ENCODE data around the gene INTS11. TPM values are rescaled to one million over a fixed set of nuclear protein-coding genes. Genes with fewer than 3 reads are reported as not detected.

INTS11 gene
- total RNA-seq, 3 donors from 2014 or later, result 89.9 to 127 (median 95.5) TPM

- no peak for TF ChIP-seq CTCF (IDR thresholded peaks at IDR 0.05)
- no peak for DNase-seq
- Histone ChIP-seq H3K4me1 (ENCODE audit: low read depth) (peaks cover 38% of the 10 kb centered on the region), H3K4me3 (no peak overlapping the region), H3K36me3 (ENCODE audit: low read depth) (peaks cover 3% of the 10 kb centered on the region), H3K9me3 (no peaks in the 10 kb centered on the region)
- intact Hi-C loops (cut with DNase I, micrococcal nuclease), result no loop called here
- ATAC-seq, result no peak
Observed at GRCh38 chr1:1328254-1328653, 3.8 kb upstream of the INTS11 start.

- Histone ChIP-seq H3K4me1 (ENCODE audit: low read depth) (peaks cover 35% of the 10 kb centered on the region), H3K9me3 (no peaks in the 10 kb centered on the region), H3K4me3 (no peak overlapping the region), H3K36me3 (ENCODE audit: low read depth) (peaks cover 3% of the 10 kb centered on the region)
- DNase-seq (no peak), ATAC-seq (no peak)
- no peak for TF ChIP-seq CTCF (IDR thresholded peaks at IDR 0.05)
- intact Hi-C loops (cut with DNase I, micrococcal nuclease), result no loop called here
Observed at GRCh38 chr1:1327291-1327690, 2.8 kb upstream of the INTS11 start.

GRCh38 chr1:1326075-1326605 lies 1.7 kb upstream of the INTS11 start:
- no peaks in the 10 kb centered on the region for H3K9me3 ChIP-seq
- no peak for ATAC-seq
- no peak for TF ChIP-seq CTCF (IDR thresholded peaks at IDR 0.05)
- H3K4me3 ChIP-seq, result no peak overlapping the region
- DNase-seq, result no peak
- intact Hi-C loops (cut with DNase I, micrococcal nuclease), result no loop called here
- H3K36me3 ChIP-seq (ENCODE audit: low read depth), result peaks cover 3% of the 10 kb centered on the region
- H3K4me1 ChIP-seq (ENCODE audit: low read depth), result peaks cover 30% of the 10 kb centered on the region

DNA sequence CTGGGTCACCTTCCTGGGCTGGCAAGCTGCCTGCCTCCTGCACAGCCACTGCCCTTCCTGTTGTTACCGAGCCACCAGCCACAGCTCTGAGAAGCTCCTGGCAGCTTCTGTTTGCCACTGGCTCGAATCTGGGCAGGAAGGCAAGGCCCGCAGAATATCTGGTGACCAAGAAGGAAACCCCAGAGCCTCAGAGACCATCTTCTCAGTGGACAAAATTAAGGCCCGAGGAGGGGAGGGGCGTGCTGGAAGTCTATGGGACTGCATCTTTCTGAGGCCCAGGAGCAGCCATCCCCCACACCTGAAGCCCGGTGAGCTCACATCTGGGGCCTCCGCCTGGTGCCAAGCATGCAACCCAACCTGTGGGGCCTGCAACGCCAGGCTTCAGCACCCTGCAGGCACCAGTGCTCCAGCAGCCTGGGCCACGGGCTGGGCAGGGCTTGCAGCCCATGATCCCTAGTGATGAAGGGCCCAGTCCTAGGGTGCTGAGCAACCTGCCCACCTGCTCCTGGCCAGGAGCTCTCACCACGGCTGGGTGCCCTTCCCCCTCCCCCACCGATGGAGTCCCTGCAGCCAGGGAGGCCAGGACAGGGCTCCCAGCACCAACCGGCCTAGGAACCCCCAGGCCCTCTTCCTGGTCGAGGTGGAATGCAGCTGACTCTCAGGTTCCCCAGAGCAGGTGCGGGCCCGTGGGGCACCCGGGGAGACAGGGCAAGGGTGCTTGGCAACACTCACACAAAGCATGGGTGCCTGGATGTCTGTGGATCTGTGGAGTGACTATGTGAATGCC lies 1.0 kb upstream of the INTS11 start:
- ATAC-seq, result peak; percentile 65
- H3K4me3 ChIP-seq, result peak overlapping the region; percentile 84
- H3K4me1 ChIP-seq (ENCODE audit: low read depth), result peaks cover 23% of the 10 kb centered on the region
- intact Hi-C loops (cut with DNase I, micrococcal nuclease), result no loop called here
- no peak for TF ChIP-seq CTCF (IDR thresholded peaks at IDR 0.05)
- no peaks in the 10 kb centered on the region for H3K9me3 ChIP-seq
- peak in 2 of 3 donors; percentile 70 to 77 for DNase-seq
- peaks cover 3% of the 10 kb centered on the region for H3K36me3 ChIP-seq (ENCODE audit: low read depth)

DNA sequence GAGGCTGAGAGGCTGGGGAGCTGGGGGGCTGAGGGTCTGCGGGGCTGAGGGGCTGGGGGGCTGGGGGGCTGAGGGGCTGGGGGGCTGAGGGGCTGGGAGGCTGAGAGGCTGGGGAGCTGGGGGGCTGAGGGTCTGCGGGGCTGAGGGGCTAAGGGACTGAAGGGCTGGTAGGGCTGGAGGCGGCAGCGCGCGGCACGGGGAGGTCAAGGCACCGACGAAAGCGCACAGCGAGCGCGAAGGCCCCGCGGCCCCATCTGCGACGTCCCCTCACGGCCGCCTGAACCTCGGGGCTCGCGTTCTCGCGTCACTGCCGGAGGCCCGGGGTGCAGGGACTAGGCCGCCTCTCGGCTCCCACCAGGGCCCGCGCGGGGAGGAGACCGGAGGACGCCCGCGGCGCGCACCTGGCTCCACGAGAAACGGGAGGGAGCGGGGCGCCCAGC lies 356 bp downstream of the INTS11 start:
- Histone ChIP-seq H3K9me3 (no peaks in the 10 kb centered on the region), H3K4me1 (ENCODE audit: low read depth) (peaks cover 23% of the 10 kb centered on the region), H3K36me3 (ENCODE audit: low read depth) (peaks cover 3% of the 10 kb centered on the region), H3K4me3 (peak overlapping the region; percentile 84)
- DNase-seq (no peak), ATAC-seq (peak; percentile 15)
- no peak for TF ChIP-seq CTCF (IDR thresholded peaks at IDR 0.05)
- intact Hi-C loops (cut with DNase I, micrococcal nuclease), result no loop called here
